HG02981 (cell line): ENCODE measurements around the gene SFXN2.
"Not testable (repeated sequence)": the region's sequence is repeated elsewhere in the genome, so short reads cannot be mapped to it uniquely, and the experiment has no call there.

Experiments used
- ATAC-seq: cut with Tn5 transposase; IDR thresholded peaks from one replicate; pipeline ENCODE4 v1.9.1; 2021; ENCODE audit warnings: mild to moderate bottlenecking, moderate library complexity; ENCODE audit not compliant: unreplicated experiment

SFXN2 gene

GRCh38 chr10:102745157-102745556 lies 30.7 kb downstream of the SFXN2 start:
- no peak for ATAC-seq

- no peak for ATAC-seq
Measured at GRCh38 chr10:102752266-102752930, 38.0 kb downstream of the SFXN2 start.

GRCh38 chr10:102752934-102753664 lies 38.7 kb downstream of the SFXN2 start:
- ATAC-seq: no peak

- ATAC-seq: no peak
Measured at GRCh38 chr10:102753718-102754117, 39.3 kb downstream of the SFXN2 start.

GRCh38 chr10:102757323-102757722 lies 42.9 kb downstream of the SFXN2 start:
- no peak for ATAC-seq

GRCh38 chr10:102758240-102758932 lies 44.0 kb downstream of the SFXN2 start:
- ATAC-seq: no peak

GRCh38 chr10:102758933-102759262 lies 44.5 kb downstream of the SFXN2 start:
- ATAC-seq: not testable (repeated sequence)

- ATAC-seq: no peak
Measured at GRCh38 chr10:102759497-102760210, 45.2 kb downstream of the SFXN2 start.

- ATAC-seq: no peak
Measured at GRCh38 chr10:102761981-102762380, 47.5 kb downstream of the SFXN2 start.

GRCh38 chr10:102762401-102763015 lies 48.1 kb downstream of the SFXN2 start:
- ATAC-seq: no peak

GRCh38 chr10:102763037-102763607 lies 48.7 kb downstream of the SFXN2 start:
- no peak for ATAC-seq

GRCh38 chr10:102764470-102765161 lies 50.2 kb downstream of the SFXN2 start:
- no peak for ATAC-seq

- ATAC-seq: no peak
Measured at GRCh38 chr10:102765336-102765735, 50.9 kb downstream of the SFXN2 start.

- ATAC-seq: no peak
Measured at GRCh38 chr10:102767428-102768160, 53.2 kb downstream of the SFXN2 start.

GRCh38 chr10:102769375-102770107 lies 55.1 kb downstream of the SFXN2 start:
- ATAC-seq: no peak

GRCh38 chr10:102770108-102770482 lies 55.7 kb downstream of the SFXN2 start:
- ATAC-seq: no peak

GRCh38 chr10:102770792-102771191 lies 56.4 kb downstream of the SFXN2 start:
- ATAC-seq: no peak

GRCh38 chr10:102773320-102773719 lies 58.9 kb downstream of the SFXN2 start:
- ATAC-seq: no peak

- ATAC-seq: no peak
Measured at GRCh38 chr10:102773986-102774385, 59.5 kb downstream of the SFXN2 start.
